ENCODE results near the gene BRPF3.

DNA sequence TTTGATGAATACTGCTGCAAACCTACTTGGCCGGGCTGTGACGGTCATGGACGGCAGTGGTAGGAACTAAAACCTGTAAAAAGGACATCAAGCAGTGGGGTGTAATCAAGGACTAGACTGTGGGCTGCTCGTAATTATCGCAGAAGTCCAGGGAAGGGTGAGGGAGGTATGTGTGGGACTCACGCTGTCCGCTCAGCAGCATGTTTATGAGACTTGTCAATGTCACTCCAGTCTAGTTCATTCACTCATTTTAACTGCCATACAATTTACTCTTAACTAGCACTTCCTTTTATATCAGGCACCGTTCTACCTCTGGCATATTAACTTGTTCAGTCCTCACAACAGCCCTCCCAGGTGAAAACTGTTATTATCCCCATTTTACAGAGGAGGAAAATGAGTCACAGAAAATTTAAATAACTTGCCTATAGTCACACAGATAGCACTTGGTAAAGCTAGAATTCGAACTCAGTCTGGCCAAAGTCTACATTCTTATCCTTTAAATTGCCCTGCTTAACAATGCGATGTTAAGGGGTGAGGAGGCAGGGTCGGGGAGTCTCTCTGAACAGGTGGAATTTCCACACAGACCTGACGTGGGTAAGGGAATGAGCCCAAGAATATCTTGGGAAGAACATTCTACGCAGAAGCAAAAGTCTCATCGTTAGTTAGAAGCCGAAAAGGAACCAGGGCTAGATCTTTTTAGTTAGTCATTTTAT lies 77.4 kb downstream of the BRPF3 start:
- TF ChIP-seq CTCF (IDR thresholded peaks at IDR 0.05) (no peak), POLR2A (IDR thresholded peaks at IDR 0.05) (no peak)
